Stimulated activated CD4-positive, alpha-beta T cell treated with anti-CD3 and anti-CD28 coated beads, Interleukin-12 subunit alpha, Interleukin-12 subunit beta, amount 100 ng/mL, for 24 hours (primary cell): ENCODE data around the gene DNAJC10.

ENCODE experiments used
- DNase-seq, 2 experiments: peaks; one replicate each; pipeline ENCODE4 v3.0.0-alpha.2; 2020; ENCODE audit warnings: low read depth in 2 of 2

Gene DNAJC10

GRCh38 chr2:182834293-182834692 lies 118.2 kb downstream of the DNAJC10 start:
- DNase-seq = no peak

GRCh38 chr2:182836451-182836850 lies 120.4 kb downstream of the DNAJC10 start:
- DNase-seq = no peak
